Stimulated activated CD8-positive, alpha-beta memory T cell treated with anti-CD3 and anti-CD28 coated beads, Interleukin-7, amount 100 ng/mL, for 48 hours (primary cell): Measurements from ENCODE around the gene LELP1.
"Not testable (repeated sequence)": the region's sequence is repeated elsewhere in the genome, so short reads cannot be mapped to it uniquely, and the experiment has no call there.

ENCODE experiments used
- DNase-seq, 2 donors: peaks; one replicate each; pipeline ENCODE4 v3.0.0-alpha.2; 2020; ENCODE audit warnings: low read depth in 1 of 2; ENCODE audit errors: extremely low read depth in 1 of 2

LELP1 gene

DNA sequence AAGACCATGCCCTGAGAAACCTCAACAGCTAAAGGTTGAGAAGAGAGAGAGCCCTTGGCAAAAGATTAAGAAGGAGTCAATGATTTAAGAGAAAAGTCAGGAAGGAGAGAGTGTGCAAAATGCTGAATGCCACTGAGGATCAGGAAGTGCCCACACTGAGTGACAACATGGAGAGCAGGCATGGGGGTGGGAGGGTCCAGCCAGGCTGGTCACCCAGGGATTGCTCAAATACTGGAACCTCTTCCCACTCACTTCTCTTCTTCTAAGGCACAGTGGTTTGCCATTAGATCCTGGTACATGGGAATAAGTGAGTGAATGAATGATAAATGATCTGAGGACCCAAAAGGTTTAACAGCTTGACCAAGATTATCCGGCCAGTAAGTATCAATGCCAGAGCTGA, 25.3 kb downstream of the LELP1 start:
- DNase-seq: no peak

DNA sequence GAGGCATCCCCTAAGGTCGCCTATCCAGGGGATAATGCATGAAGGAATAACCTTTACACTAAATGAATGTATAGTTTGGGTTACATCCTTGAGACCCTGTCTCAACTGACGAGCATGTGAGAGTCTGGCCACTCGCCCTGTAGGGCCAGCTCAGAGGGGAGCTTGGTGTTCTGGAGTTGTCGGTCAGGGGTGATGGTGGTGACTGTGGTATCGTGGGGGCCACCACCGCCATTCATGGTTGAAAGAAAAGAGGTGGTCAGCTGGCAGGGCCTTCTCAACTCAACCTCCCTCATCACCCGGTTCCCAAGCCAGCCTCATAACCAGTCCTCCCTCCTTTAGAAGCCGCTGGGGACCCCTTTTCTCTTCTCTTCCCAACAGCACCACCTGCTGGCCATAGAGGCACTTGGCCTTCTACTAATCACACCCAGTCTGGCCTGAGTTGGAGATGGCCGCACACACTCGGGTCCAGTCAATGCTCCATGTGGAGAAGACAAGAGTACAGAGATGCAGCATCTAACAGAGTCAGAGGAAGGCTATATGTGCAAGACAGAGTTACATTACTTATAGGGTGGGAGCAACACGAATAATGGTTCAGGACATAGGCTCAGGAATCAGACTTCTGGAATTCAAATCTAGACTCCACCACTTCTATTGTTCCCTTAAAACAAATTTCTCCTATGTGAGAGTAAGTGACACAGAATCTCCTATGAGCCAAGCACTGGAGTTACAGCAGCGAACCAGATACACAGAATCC, 26.0 kb downstream of the LELP1 start:
- DNase-seq: not testable (repeated sequence)

DNA sequence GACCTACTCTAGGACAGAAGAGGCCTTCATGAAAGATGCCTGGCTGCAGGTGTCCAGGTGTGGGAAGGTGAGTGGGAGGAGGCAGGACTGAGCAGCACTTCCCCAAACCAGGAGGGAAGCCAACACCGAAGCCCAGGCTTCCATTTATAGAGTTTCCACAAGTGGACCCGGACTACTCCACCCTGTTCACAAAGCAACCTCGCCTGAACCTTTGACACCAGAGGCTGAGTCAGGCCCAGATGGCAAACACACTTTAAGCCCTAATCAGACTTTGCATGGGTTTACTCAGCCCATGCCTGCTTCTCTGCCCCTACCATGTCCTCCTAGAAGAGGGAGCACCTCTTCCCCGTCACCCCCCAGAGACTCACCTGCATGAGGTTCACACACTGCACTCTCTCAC, 28.1 kb downstream of the LELP1 start:
- DNase-seq: no peak

DNA sequence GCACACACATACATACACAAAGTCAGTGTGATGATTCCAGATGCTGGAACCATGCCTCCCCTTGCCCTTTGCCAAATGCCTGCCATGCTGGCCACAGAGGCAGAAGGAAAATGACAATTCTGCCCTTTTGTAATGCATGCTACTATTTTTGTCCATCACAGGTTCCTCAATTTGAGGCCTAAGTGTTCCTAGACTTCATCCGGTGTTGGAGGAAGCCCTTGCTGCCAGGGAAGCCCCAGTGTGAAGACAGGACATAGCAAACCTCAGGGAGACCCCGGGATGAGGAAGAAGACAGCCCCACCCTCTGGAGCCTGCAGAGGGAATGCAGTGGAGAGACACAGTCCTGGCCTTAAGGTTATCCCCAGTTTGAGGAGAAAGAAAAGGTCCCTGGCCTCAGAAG, 28.6 kb downstream of the LELP1 start:
- DNase-seq: no peak

DNA sequence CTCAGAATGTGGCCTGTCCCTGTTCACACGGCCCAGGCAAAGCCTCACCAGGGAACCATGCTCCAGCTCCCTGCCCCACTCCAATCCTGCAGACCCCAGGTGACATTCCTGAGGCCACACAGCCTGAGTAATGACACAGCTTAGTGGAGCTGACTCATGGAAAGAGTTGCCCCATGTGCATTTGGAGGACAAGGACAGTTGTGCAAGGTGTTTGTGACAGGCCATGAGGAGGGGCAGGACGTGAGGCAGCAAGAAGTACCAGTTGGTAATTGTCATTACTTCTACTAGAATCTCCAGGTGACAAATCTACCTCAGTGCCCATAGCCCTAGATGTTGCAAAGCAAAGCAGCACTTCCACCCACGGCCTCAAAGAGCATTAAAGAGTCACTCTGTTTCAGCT, 29.3 kb downstream of the LELP1 start:
- no peak for DNase-seq

DNA sequence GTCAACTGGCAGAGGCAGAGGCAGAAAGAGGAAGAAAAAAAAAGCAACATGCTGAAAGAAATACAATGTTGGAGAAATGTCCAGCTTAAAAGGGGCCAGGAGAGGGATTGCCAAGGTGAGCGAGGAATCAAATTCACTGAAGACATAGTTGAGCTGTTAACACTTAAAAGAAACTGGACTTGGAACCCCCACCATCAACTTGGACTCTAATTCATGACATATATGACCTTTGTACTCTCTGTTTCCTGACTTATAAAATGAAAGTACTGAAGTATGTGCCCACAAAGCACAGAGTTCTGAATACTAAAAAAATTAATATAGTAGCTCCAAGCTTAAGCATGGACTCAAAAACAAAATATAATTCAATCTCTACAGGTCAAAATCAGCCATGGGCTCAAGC, 30.2 kb downstream of the LELP1 start:
- no peak for DNase-seq

DNA sequence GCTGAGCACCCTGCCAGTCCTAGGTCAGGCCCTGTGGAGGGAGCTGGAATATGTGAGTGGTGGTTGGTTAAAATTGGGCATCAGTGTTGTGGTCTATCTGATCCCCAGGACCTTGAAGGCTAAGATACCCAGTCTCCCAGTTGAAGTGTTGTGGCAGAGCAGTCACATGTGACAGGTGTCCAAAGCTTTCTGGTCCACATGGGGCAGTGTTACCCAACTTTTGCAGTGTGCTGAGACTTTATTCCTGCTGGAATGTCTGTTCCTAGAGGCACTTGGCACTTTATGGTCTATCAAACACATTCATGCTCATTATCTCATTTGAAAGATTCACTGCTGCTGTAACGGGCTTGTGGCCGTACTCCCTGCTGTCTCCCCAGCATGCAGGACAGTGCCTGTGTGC, 35.3 kb downstream of the LELP1 start:
- no peak for DNase-seq

DNA sequence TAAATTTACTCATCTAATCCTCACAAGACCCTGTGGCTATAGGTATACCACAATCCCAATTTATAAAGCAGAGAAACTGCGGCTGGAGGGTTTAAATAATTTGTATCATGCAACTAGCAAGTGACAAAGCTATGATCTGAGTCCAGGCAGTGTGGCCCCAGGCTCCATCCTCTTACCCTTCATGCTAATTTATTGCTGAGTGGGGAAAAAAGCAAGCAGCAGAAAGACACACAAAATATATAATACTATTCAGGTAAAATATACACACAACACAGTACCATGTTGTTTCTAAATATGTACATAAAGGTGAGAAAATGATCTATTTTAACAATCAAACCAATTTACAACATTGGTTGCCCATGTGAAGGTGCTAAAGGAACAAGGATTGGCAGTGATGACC, 38.9 kb downstream of the LELP1 start:
- DNase-seq: no peak

DNA sequence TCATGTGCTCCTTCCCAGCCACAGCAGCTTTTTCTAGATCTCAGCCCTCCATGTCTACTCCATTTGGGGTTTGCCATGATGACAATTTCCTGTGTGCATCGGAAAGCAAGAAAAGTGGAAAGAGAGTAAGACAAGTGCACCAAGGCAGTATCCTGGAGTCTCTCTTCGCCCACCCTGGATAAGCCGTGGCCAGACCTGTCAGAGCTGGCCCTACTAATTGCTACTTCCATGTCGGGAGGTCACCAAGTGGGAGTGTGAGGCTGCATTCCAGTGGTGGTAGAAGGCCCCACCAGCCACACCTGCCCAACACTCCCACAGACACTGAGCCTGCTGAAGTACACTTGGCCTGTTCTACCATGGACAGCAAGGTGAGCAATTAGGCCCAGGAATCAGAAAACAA, 42.2 kb downstream of the LELP1 start:
- no peak for DNase-seq

DNA sequence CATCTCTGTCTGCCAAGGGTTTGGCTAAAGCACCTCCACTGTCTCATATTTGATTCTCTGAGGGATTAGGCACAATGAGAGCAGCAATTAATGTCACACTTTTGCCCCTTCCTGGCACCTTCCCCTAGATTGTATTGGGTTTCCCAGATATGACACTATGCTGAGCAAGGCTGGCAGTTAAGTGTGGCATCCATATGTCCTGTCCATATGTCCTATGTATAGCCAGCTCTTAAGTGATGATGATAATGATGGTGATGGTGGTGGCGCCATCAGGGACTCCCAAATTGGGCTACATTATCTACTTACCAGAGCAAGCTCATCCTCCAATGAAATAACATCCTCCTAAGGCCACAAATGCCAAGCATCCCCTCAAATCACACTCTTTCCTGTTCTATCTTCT, 42.8 kb downstream of the LELP1 start:
- DNase-seq: no peak

DNA sequence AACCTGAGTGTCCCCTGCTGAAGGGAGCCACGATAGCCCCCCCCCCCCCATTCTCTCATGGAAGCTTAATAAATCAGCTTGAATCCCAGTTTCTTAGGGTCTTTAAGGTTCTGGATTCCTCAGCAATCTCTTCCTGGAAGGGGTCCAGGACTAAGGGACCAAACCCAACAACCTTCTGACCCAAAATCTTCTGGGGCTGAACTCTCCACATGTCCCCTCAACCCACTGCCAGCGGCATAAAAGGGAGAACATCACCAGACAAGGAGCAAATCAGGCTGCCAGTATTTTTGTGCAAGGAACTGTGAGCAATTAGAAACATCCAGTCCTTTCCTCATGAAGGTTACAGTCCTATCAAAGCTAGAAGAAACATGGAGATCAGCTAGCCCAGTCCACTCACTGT, 43.6 kb downstream of the LELP1 start:
- no peak for DNase-seq

DNA sequence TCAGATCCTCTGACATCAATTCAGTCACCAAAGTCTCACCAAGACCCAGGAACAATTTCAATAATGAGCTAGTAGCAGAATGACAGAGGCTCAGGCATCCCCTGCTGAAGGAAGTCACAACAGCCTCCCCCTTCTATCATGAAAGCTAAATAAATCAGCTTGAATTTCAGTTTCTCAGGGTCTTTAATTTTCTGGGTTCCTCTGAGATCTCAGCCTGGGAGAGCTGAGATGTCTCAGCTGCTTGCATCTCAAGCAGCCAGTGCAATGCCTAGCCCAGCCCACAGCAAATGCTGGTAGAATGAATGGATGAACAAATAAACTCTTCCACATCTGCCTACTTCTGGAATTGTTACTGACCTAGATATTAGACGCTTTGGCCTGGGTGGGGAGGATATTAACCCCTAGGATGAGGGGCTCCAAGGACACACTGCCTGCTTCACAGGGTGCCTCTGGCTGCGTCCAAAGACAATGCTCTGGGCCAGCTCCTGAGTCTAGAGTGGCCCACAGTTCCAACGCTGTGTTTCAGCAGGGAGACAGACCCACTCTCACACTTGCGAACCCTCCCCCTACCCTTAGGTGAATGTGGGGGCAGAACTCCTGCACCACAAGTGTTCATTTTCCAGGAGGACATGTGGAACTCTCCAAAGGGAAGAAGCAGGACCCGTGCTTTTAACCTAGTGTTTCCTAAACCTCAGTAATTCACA, 45.1 kb downstream of the LELP1 start:
- DNase-seq: no peak

DNA sequence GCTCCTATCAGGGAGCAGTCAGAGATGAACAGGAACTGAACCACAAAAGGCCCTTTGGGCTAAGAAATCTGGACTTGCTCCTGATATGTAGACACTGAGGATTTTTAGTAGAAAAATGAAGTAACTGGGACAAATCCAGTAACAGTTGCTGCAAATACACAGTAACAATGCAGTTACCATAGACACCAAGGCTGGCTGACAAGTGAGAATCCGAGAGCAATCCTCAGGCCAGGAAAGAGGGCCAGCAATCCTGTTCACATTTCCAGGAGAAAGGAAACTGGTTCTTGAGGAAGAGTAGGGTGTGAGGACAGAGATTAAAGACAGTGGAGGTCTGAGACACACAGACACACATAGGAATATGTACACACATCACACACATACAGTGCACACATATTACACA, 46.9 kb downstream of the LELP1 start:
- no peak for DNase-seq

DNA sequence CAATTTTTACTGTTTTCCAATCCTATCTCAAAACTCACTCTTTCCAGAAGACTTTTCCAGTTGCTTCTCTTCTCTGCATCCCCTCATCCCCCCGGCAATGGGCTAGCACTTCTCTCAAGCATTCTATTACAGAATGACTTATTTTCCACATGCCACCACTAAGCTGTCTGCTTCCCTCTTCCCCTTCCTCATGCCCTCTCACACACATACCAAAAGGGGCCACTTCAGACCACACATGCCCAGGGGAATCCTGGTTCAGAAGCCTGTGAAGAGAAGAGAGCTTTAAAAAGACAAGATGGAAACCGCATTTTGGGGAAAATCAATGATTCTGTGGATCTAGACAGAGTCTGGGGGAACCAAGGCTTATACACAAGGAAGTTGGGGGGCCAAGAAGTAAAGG, 47.9 kb downstream of the LELP1 start:
- no peak for DNase-seq

DNA sequence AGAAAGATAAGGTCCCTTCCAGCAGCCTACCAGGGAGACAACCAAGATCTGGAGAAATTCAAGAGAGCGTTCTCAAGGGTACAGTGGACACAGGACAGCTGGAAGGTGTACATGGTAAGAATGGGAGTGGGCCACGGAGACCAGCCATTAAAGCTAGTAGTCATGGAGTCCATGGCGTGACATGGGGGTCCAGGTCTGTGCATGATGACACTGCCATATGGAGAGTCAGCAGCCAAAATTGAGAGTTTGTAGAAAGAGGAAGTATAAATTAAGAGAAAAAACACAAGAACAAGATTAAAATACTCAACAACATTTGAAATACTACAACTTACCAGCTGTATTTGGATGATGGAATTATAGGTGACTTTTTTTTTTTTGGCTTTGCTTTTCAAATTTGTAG, 48.3 kb downstream of the LELP1 start:
- no peak for DNase-seq

DNA sequence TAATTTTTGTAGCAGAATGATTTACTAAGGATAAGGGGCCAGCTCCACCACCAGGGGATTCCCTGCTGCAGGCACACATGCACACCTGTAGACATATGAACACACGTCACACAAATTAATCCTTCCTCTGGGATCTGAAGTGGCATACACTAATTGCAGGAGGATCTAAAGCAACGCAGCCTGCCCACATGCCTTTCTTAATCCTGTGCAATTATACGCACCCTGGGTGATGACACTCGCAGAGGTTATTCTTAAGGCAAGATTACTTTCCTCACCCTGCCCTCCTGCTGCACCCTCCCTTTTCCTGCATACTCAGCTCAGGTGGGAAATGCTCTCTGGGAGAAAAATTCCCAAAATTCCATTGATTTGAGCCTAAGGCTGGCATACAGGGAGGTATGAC, 48.8 kb downstream of the LELP1 start:
- no peak for DNase-seq

DNA sequence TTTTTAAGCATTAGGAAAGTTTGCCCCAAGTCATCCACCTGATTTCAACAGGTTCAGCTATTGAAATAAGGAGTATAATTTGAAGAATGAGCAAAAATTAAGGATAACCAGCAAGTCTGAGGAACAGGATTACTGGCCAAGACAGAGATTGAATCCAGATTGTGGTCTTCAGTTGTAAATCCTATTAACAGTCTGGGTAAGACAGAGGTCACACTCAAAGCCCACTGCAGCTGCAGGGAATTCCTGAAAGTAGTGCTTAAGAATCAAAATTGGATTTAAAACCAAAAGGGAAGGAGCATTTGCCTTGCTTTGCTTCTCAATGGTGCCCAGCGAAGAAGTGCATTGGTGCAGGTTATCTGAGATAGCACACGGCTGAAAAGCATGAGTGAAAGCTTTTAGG, 49.8 kb downstream of the LELP1 start:
- DNase-seq: no peak

DNA sequence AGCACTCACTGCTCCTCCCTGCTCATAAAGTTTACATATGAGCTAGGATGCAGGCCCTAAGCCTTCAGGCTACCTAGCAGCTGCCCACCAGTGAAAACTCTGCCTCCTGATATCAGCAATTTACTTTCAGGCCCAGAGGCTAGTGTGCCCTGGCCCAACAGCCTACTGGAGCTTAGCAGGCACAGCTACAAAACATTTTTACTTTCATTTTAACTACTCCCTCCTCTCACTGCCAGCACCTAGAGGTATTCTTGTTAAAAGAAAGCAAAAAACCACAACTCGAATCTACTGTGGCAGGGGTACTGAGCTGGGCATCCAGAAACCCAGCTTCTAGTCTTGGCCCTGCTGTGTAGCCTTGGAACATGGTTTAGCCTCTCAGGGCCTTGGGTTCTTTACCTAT, 50.5 kb downstream of the LELP1 start:
- no peak for DNase-seq
